Stimulated activated CD4-positive, alpha-beta T cell treated with anti-CD3 and anti-CD28 coated beads, Interleukin-1b, Interleukin-23, amount 100 ng/mL, for 24 hours (primary cell): ENCODE measurements around the gene ZNF536.

ENCODE experiments used
- DNase-seq, 4 experiments: peaks; one replicate each; pipeline ENCODE4 v3.0.0-alpha.2; 2020; ENCODE audit warnings: low read depth in 4 of 4, low spot score in 1 of 4

The ZNF536 gene

DNA sequence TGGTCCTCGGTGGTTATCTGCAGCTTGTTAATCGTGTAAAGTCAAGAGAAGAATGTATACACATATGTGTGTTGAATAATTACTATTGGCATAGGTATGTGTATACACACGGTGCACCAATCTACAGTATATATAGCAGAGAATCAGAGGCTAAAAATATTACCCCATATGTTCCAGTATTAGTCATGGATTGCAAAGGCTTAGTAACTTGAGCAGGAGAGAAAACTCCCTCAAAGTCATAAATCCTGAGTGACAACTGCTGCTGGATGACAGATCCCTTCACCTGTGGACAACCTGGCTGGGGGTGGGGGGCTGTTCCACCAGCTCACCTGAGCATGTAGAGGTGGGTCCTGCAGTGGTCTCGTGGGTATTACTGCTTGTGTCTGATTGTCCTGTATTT is 185.0 kb downstream of the ZNF536 start:
- no peak for DNase-seq

GRCh38 chr19:30557927-30558557 is 185.9 kb downstream of the ZNF536 start:
- DNase-seq: no peak

- DNase-seq: no peak
Measured at GRCh38 chr19:30558793-30559192, 186.6 kb downstream of the ZNF536 start.

- no peak for DNase-seq
Measured at GRCh38 chr19:30559446-30559845, 187.3 kb downstream of the ZNF536 start.

GRCh38 chr19:30562981-30563380 is 190.8 kb downstream of the ZNF536 start:
- no peak for DNase-seq

- no peak for DNase-seq
Measured at GRCh38 chr19:30563691-30564090, 191.5 kb downstream of the ZNF536 start.

DNA sequence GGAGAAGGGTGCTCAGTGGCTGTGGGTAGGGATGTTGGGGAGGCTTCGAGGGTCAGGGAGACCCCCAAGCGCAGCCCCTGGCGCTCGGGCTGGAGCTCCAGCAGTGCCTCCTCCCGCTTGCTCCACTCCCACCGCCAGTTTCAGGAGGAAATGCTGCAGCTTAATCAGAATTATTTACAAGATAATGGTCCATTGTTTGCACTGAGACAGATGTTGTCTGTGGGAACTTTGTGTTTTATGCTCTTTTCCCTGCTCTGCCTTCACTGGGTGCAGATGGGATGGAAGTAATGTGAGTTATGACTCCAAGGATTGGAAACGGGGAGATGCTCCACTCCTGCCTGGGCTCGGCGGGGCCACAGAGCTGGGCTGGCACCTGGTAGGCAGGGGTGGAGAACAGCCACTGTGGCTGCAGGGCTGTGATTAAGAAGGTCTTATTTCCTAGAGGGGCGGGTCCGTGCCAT is 192.4 kb downstream of the ZNF536 start:
- no peak for DNase-seq

DNA sequence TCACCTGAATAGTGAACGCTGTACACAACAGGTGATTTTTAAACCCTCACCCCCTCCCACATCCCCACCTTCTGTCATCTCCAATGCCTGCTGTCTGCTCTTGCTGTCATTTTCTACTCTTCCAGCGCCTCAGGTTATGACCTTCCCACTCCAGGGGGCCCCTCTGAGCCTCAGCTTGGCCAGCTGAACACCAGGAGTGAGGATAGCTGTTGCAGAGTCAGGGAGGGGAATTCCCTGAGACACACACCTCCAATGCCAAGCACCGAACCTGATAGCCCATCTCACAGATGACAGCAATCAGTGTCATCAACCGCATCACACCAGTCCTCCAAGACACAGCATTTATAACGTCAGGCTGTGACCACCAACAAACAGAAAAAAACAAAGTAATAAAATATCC is 193.5 kb downstream of the ZNF536 start:
- DNase-seq: no peak

- DNase-seq: no peak
Measured at GRCh38 chr19:30566681-30567420, 194.7 kb downstream of the ZNF536 start.

DNA sequence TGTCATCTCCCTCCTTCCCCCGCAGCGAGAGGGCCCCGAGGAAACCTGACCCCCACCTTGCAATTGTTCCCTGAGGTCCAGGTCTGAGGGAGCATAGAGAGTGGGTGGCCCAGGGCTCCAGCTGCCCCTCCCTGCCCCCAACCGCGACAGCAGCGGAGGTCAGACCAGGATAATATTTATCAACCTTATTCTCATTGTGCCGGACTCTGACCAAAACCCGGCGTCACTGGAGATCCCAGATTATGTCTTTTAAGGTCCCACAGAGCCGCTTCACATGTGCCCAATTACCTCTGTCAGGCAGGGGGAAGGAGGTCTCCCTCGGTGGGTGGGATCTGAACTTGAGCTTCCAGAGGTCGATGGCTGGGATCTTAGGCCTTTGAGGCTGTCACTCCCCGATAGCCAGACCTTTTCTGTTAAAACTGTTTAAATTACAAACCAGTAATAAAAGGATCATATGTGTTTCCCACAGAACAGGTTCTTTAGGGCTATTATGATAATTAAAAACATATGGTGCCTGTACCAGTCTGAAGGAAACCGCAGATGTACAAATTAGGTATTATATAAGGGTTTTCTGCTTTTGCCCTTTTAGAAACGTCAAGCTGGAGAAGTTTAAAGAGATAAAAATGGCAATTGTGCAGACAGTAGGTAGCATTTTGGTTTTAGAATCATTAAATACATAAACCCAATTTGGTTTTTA is 195.5 kb downstream of the ZNF536 start:
- DNase-seq: no peak

DNA sequence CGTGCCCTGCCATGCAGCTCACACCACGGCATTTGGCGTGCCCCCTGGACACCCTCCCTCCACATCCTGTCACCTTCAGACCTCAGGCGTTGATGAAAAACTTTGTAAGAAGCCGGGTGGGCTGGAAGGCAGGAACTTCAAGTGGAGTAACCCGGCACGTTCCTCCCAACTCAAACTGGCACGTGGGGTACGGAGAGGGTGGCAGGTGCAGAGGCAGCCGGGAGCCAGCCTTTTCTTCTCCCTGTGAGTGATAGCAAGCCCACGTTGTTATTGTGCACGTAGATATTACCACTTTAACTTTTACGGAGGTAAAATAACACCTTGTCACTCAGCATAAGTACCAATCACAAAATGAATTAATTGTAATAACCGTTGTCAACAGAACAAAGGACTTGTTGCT is 198.0 kb downstream of the ZNF536 start:
- no peak for DNase-seq

- no peak for DNase-seq
Measured at GRCh38 chr19:30577551-30578105, 205.4 kb downstream of the ZNF536 start.

GRCh38 chr19:30579419-30579818 is 207.2 kb downstream of the ZNF536 start:
- DNase-seq: no peak

GRCh38 chr19:30580673-30581072 is 208.5 kb downstream of the ZNF536 start:
- no peak for DNase-seq

- DNase-seq: no peak
Measured at GRCh38 chr19:30584090-30584489, 211.9 kb downstream of the ZNF536 start.

- DNase-seq: no peak
Measured at GRCh38 chr19:30587869-30588268, 215.7 kb downstream of the ZNF536 start.

DNA sequence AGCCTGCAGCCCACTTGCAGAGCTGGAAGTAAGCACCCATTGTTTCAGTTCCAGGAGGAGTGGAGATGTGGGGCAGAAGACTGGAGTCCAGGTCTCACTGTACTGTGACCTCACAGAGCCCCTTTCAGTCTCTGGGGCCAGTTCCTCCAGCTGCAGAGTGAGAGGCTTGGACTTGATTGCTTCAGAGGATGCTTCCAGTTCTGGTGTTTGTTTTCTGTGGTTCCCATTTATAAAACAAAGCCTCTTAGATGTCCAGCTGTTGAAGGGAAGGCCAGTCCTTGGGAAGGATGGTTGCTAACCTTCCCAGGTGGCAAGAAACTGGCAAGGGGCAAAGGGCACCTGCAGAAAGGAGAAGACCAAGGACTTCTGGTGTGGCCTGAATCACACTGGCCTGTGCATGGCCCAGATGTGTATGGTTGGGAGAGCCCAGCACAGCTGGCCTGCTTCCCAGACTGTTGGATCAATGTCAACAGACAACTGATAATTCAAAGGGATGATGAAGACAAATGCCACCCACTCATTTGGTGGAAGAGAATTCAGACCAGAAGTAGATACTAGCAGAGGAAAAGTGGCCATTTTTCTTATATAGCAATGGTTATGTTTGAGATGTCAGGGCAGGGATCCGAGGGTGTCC is 218.5 kb downstream of the ZNF536 start:
- DNase-seq: no peak

DNA sequence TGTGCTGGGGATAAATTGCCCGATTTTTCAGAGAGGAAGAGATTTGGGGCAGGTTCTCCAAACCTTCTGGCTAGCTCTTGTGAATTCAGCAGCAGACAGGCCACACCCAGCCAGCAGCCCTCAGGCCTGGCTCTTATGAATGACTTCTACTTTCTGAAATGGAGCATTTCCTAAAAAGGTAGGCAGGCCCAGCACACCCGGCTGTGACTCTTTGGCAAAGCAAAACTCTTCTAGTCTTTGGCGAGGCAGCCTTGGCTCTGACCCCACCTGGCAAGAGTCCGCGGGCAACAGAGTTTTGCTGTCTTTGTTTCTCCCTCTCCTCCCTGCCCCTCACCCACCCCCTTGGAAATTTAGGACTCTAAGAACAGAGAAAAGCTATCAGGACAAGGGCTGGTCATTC is 221.2 kb downstream of the ZNF536 start:
- no peak for DNase-seq

DNA sequence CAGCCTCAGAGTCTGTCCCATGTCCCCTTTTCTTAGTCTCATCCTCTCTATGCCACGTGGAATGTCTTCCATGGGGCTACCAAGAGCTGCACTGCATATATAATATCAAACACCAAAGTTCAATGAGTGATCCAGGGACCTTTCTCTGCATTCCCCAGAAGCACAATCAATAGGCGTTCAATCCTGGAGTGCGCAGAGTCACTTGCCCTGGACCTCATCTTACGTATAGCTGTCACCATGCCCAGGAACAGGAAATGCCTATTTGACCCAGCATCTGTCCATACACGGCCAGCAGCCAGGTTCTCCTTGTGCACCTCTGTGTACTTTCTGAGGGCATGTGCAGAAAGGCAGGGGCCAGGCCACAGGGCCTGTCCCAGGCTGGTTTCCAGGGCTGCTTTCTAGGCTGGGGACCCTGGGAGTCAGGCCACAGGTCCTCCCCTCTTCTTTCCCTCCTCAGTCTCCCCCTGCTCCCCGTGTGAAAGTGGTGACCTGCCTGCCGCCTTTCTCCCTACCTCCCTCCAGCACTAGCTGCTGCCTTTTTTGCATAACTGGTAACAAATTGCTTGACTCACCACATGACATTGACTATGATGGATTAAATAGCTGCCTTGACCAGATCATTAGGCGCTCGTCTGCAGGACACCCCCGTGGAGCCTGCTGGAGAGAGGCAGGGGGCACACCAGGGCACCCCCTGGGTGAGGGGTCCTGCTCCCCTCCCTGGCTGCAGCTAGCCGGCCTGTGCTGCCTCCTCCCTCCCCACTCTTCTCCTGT is 222.0 kb downstream of the ZNF536 start:
- DNase-seq: no peak

DNA sequence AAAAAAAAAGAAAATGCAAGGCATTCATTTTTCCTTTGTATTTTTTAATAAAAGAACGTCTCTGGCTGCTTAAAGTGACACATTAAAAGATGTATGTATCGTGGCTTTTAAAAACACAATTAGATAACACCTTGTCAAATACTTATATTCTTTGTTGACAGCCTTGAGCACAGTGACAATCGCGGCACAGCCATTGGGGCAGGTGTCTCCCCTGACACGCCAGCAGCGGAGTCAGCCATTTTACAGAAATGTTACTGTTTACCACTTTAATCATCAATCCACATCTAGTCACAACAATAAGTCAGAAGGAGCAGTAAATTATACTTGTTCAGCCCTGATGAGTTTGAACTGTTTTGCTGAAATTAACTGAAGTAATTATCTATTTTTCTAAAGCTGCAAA is 224.1 kb downstream of the ZNF536 start:
- no peak for DNase-seq
